ENCODE data around the gene EOLA2. TPM values are rescaled to one million over a fixed set of nuclear protein-coding genes. Genes with fewer than 3 reads are reported as not detected.

Gene EOLA2
- total RNA-seq, 1 donor from 2014 or later: 11.2 TPM

- Histone ChIP-seq H3F3A (ENCODE audit: low read depth) (peaks cover 16% of the 10 kb centered on the region), H3K4me1 (no peaks in the 10 kb centered on the region), H3K9ac (no peak overlapping the region), H3K36me3 (no peaks in the 10 kb centered on the region), H3K4me3 (no peak overlapping the region), H2AFZ (replicated peaks) (no peak overlapping the region), H4K20me1 (ENCODE audit: low read depth) (no peaks in the 10 kb centered on the region), H3K4me2 (no peak overlapping the region), H3K79me2 (ENCODE audit: low read depth) (no peaks in the 10 kb centered on the region), H3K27me3 (no peaks in the 10 kb centered on the region), H3K27ac (no peak overlapping the region), H3K9me3 (ENCODE audit: low read depth) (peaks cover 5% of the 10 kb centered on the region)
- H3K36me3 Mint-ChIP-seq: no peaks in the 10 kb centered on the region
- peaks cover 10% of the 10 kb centered on the region for H3K9me3 Mint-ChIP-seq
- H3K27ac Mint-ChIP-seq: no peak overlapping the region
- DNase-seq (ENCODE audit: low spot score): no peak
- H3K4me3 Mint-ChIP-seq: no peak overlapping the region
- peaks cover 5% of the 10 kb centered on the region for H3K27me3 Mint-ChIP-seq (ENCODE audit: insufficient read depth, low read depth)
- TF ChIP-seq EZH2 (IDR thresholded peaks at IDR 0.05): no peak
- no peak for TF ChIP-seq EZH2phosphoT487 (IDR thresholded peaks at IDR 0.05)
- TF ChIP-seq CTCF (IDR thresholded peaks at IDR 0.05): no peak
- no peaks in the 10 kb centered on the region for H3K4me1 Mint-ChIP-seq
These were observed 29.6 kb downstream of the EOLA2 start for GRCh38 chrX:149908727-149909126.

- H3K4me2 ChIP-seq: no peak overlapping the region
- H3K9ac ChIP-seq: no peak overlapping the region
- H3K4me1 ChIP-seq: no peaks in the 10 kb centered on the region
- H3K36me3 Mint-ChIP-seq: no peaks in the 10 kb centered on the region
- no peaks in the 10 kb centered on the region for H3K79me2 ChIP-seq (ENCODE audit: low read depth)
- H4K20me1 ChIP-seq (ENCODE audit: low read depth): no peaks in the 10 kb centered on the region
- peaks cover 5% of the 10 kb centered on the region for H3K27me3 Mint-ChIP-seq (ENCODE audit: insufficient read depth, low read depth)
- no peak overlapping the region for H3K27ac Mint-ChIP-seq
- no peak overlapping the region for H2AFZ ChIP-seq (replicated peaks)
- H3K27me3 ChIP-seq: no peaks in the 10 kb centered on the region
- peaks cover 8% of the 10 kb centered on the region for H3K9me3 Mint-ChIP-seq
- no peak for DNase-seq (ENCODE audit: low spot score)
- peaks cover 5% of the 10 kb centered on the region for H3K9me3 ChIP-seq (ENCODE audit: low read depth)
- H3K4me3 Mint-ChIP-seq: no peak overlapping the region
- no peak overlapping the region for H3K4me3 ChIP-seq
- no peak for TF ChIP-seq EZH2phosphoT487 (IDR thresholded peaks at IDR 0.05)
- TF ChIP-seq EZH2 (IDR thresholded peaks at IDR 0.05): no peak
- TF ChIP-seq CTCF (IDR thresholded peaks at IDR 0.05): no peak
- H3F3A ChIP-seq (ENCODE audit: low read depth): peaks cover 16% of the 10 kb centered on the region
- H3K4me1 Mint-ChIP-seq: no peaks in the 10 kb centered on the region
- no peaks in the 10 kb centered on the region for H3K36me3 ChIP-seq
- H3K27ac ChIP-seq: no peak overlapping the region
These were observed 30.0 kb downstream of the EOLA2 start for GRCh38 chrX:149908308-149908707.

GRCh38 chrX:149903889-149904748, 34.2 kb downstream of the EOLA2 start:
- peaks cover 3% of the 10 kb centered on the region for H3K27me3 Mint-ChIP-seq (ENCODE audit: insufficient read depth, low read depth)
- Histone ChIP-seq H3K79me2 (ENCODE audit: low read depth) (no peaks in the 10 kb centered on the region), H3K4me1 (no peaks in the 10 kb centered on the region), H2AFZ (replicated peaks) (peak overlapping the region; percentile 77), H3K27me3 (no peaks in the 10 kb centered on the region), H3F3A (ENCODE audit: low read depth) (no peaks in the 10 kb centered on the region), H3K9ac (no peak overlapping the region), H3K4me3 (no peak overlapping the region), H3K27ac (no peak overlapping the region), H4K20me1 (ENCODE audit: low read depth) (no peaks in the 10 kb centered on the region), H3K9me3 (ENCODE audit: low read depth) (no peaks in the 10 kb centered on the region), H3K4me2 (no peak overlapping the region), H3K36me3 (no peaks in the 10 kb centered on the region)
- no peak for DNase-seq (ENCODE audit: low spot score)
- H3K4me3 Mint-ChIP-seq: no peak overlapping the region
- peak; percentile 27 for TF ChIP-seq CTCF (IDR thresholded peaks at IDR 0.05)
- TF ChIP-seq EZH2phosphoT487 (IDR thresholded peaks at IDR 0.05): no peak
- TF ChIP-seq EZH2 (IDR thresholded peaks at IDR 0.05): no peak
- no peaks in the 10 kb centered on the region for H3K4me1 Mint-ChIP-seq
- no peaks in the 10 kb centered on the region for H3K36me3 Mint-ChIP-seq
- no peak overlapping the region for H3K27ac Mint-ChIP-seq
- H3K9me3 Mint-ChIP-seq: no peaks in the 10 kb centered on the region
